ENCODE measurements around the gene SERGEF.

DNA sequence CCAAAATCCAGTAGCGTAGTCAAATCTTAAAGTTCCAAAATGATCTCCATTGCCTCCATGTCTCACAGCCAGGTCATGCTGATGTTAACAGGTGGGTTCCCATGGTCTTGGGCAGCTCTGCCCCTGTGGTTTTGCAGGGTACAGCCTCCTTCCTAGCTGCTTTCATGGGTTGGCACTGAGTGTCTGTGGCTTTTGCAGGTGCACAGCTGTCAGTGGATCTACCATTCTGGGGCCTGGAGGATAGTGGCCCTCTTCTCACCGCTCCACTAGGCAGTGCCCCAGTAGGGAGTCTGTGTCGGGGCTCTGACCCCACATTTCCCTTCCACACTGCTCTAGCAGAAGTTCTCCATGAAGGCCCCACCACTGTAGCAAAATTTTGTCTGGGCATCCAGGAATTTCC, 145.5 kb downstream of the SERGEF start:
- no peak for TF ChIP-seq GATA3 (IDR thresholded peaks at IDR 0.05; ENCODE audit: low read depth, low read length)
- no peak for TF ChIP-seq GATA2 (IDR thresholded peaks at IDR 0.05; ENCODE audit: low read depth, low read length)

All from SH-SY5Y (cell line).